HepG2 (cell line): ENCODE data around the gene AGPAT3. TPM values are rescaled to one million over a fixed set of nuclear protein-coding genes. Genes with fewer than 3 reads are reported as not detected.

Experiments used
- CBX2 ChIP-seq, 2 experiments: fragments of 200-600 bp in 1 of 2; sonication (generic); formaldehyde crosslinking in 1 of 2; IDR thresholded peaks; 2 replicates each; pipeline versions ENCODE4 v1.7.0 to v1.8.1; 2018 to 2022; ENCODE audit warnings: low read depth in 2 of 2, low read length in 1 of 2, mild to moderate bottlenecking in 1 of 2, missing genetic modification reagents in 1 of 2
- CREB1 ChIP-seq, 2 experiments: fragments of 450-650 bp in 1 of 2; IDR thresholded peaks; 2 replicates each; pipeline ENCODE4 v1.6.1; 2016 to 2017; ENCODE audit warnings: control low read depth in 1 of 2, mild to moderate bottlenecking in 1 of 2, missing compliant biosample characterization in 1 of 2, missing genetic modification characterization in 1 of 2
- CREBL2 ChIP-seq: sonication (generic); formaldehyde crosslinking; IDR thresholded peaks from 2 replicates; pipeline ENCODE4 v1.8.1; 2023; ENCODE audit warnings: missing genetic modification reagents, mild to moderate bottlenecking, borderline replicate concordance
- EHMT2 ChIP-seq: fragments of 200-600 bp; sonication (generic); IDR thresholded peaks from 2 replicates; pipeline ENCODE4 v1.7.0; 2017; ENCODE audit warnings: antibody characterized with exemption, low read depth, low read length, borderline replicate concordance
- FLYWCH1 ChIP-seq: sonication (generic); formaldehyde crosslinking; IDR thresholded peaks from 2 replicates; pipeline ENCODE4 v1.8.1; 2023; ENCODE audit warnings: mild to moderate bottlenecking, missing genetic modification reagents
- FOXO1 ChIP-seq: sonication (generic); formaldehyde crosslinking; IDR thresholded peaks from 2 replicates; pipeline ENCODE4 v1.4.0; 2020; ENCODE audit warnings: missing genetic modification reagents
- GFI1 ChIP-seq: sonication (generic); formaldehyde crosslinking; IDR thresholded peaks from 2 replicates; pipeline ENCODE4 v1.5.0; 2020; ENCODE audit warnings: missing genetic modification reagents, mild to moderate bottlenecking, borderline replicate concordance
- HES4 ChIP-seq: sonication (generic); formaldehyde crosslinking; IDR thresholded peaks from 2 replicates; pipeline ENCODE4 v1.9.0; 2021; ENCODE audit warnings: mild to moderate bottlenecking, missing genetic modification reagents, borderline replicate concordance
- KDM6A ChIP-seq: IDR thresholded peaks from 2 replicates; pipeline ENCODE4 v1.6.1; 2016; ENCODE audit warnings: low read depth
- MED13 ChIP-seq: sonication (generic); formaldehyde crosslinking; IDR thresholded peaks from 2 replicates; pipeline ENCODE4 v1.5.0; 2020; ENCODE audit warnings: missing genetic modification reagents
- MIER3 ChIP-seq: IDR thresholded peaks from 2 replicates; pipeline ENCODE4 v1.6.1; 2016; ENCODE audit warnings: missing compliant biosample characterization, borderline replicate concordance
- PRMT3 ChIP-seq: sonication (generic); formaldehyde crosslinking; IDR thresholded peaks from 2 replicates; pipeline ENCODE4 v1.8.1; 2022; ENCODE audit warnings: low read depth, mild to moderate bottlenecking, moderate library complexity, missing genetic modification reagents, borderline replicate concordance
- RBFOX2 ChIP-seq: fragments of 200-400 bp; formaldehyde crosslinking; IDR thresholded peaks from 2 replicates; pipeline ENCODE4 v1.6.1; 2017; ENCODE audit warnings: low read depth, mild to moderate bottlenecking, low read length
- SMC3 ChIP-seq: IDR thresholded peaks from 2 replicates; pipeline ENCODE4 v1.6.1; 2011; ENCODE audit warnings: low read length, improper control_type of control experiment
- SPEN ChIP-seq: sonication (generic); formaldehyde crosslinking; IDR thresholded peaks from 2 replicates; pipeline ENCODE4 v1.5.1; 2020; ENCODE audit warnings: low read depth, mild to moderate bottlenecking, missing genetic modification reagents
- TAF15 ChIP-seq: fragments of 200-400 bp; formaldehyde crosslinking; IDR thresholded peaks from one replicate; pipeline ENCODE4 v1.6.1; 2018; ENCODE audit warnings: mild to moderate bottlenecking, low read depth, low read length; ENCODE audit not compliant: poor library complexity, severe bottlenecking
- U2AF1 ChIP-seq: fragments of 200-400 bp; formaldehyde crosslinking; optimal IDR thresholded peaks from 2 replicates; pipeline ENCODE3; 2017; ENCODE audit warnings: mild to moderate bottlenecking, low read depth, low read length
- YY1 ChIP-seq: IDR thresholded peaks from 2 replicates; pipeline ENCODE4 v1.6.1; 2011; ENCODE audit warnings: low read length, low read depth, moderate library complexity, mild to moderate bottlenecking; ENCODE audit not compliant: insufficient read depth, insufficient replicate concordance
- ZFP36L1 ChIP-seq: sonication (generic); formaldehyde crosslinking; IDR thresholded peaks from 2 replicates; pipeline ENCODE4 v1.8.0; 2022; ENCODE audit warnings: mild to moderate bottlenecking, missing genetic modification reagents, moderate library complexity
- ZFP37 ChIP-seq: sonication (generic); formaldehyde crosslinking; IDR thresholded peaks from 2 replicates; pipeline ENCODE4 v1.4.0; 2020; ENCODE audit warnings: missing genetic modification reagents, borderline replicate concordance
- ZNF652 ChIP-seq: IDR thresholded peaks from 2 replicates; pipeline ENCODE4 v1.6.1; 2016; ENCODE audit warnings: low read depth, borderline replicate concordance
- ZNF724P ChIP-seq: sonication (generic); formaldehyde crosslinking; IDR thresholded peaks from 2 replicates; pipeline ENCODE4 v1.8.0; 2022; ENCODE audit warnings: missing genetic modification reagents, borderline replicate concordance
- ZNF841 ChIP-seq: sonication (generic); formaldehyde crosslinking; IDR thresholded peaks from 2 replicates; pipeline ENCODE4 v1.8.1; 2023; ENCODE audit warnings: missing genetic modification reagents, borderline replicate concordance
- ZNF850 ChIP-seq: sonication (generic); formaldehyde crosslinking; conservative IDR thresholded peaks from 2 replicates; pipeline ENCODE4 v1.9.0; 2021; ENCODE audit warnings: mild to moderate bottlenecking, missing genetic modification reagents
- ZSCAN31 ChIP-seq: sonication (generic); formaldehyde crosslinking; IDR thresholded peaks from 2 replicates; pipeline ENCODE4 v1.5.0; 2020; ENCODE audit warnings: low read depth, mild to moderate bottlenecking, missing genetic modification reagents
- polyA plus RNA-seq, 8 experiments: library from polyadenylated mRNA; depleted of rRNA in 3 of 8; stranded (reverse) in 7 of 8; unstranded in 1 of 8; fragments of >200 nt; fragmentation: Illumina TruSeq in 4 of 8; extraction: Trizol in 4 of 8; gene quantifications; 2 replicates each; pipeline versions ENCODE4 v1.2.1 to v1.2.3, GENCODE V29; 2011 to 2016; ENCODE audit warnings: low read depth in 4 of 8, missing spikeins in 1 of 8, mixed read lengths in 1 of 8; ENCODE audit not compliant: insufficient read depth in 1 of 8
- total RNA-seq, 5 experiments: library from RNA; depleted of rRNA; stranded (reverse); fragments of >200 nt; fragmentation: Illumina TruSeq; extraction: Trizol; gene quantifications; 2 replicates each; pipeline ENCODE4 v1.2.3, GENCODE V29; 2016; ENCODE audit warnings: low read depth in 1 of 5
- TF ChIP-seq, protein P1 (sequence below): sonication (generic); formaldehyde crosslinking; IDR thresholded peaks from 2 replicates; pipeline ENCODE4 v1.8.1; 2022; ENCODE audit warnings: mild to moderate bottlenecking, missing genetic modification reagents
- TF ChIP-seq, protein P2 (sequence below): sonication (generic); formaldehyde crosslinking; IDR thresholded peaks from 2 replicates; pipeline ENCODE4 v1.8.0; 2022; ENCODE audit warnings: mild to moderate bottlenecking, missing genetic modification reagents; ENCODE audit not compliant: insufficient replicate concordance

Gene AGPAT3
- total and polyA plus RNA-seq, 2 of the 13 experiments (the other 11 are each of a cell fraction or from before 2014, with no cell fraction given): 32.2 to 54.4 TPM

- TF ChIP-seq ZSCAN31 (CRISPR knock-in tag): 0 out of 2 replicates have a peak, but pooled peaks have one; percentile 43
- no peak for TF ChIP-seq U2AF1
- no peak for TF ChIP-seq HES4 (CRISPR knock-in tag)
- no peak for TF ChIP-seq ZNF652 (CRISPR knock-in tag)
- no peak for TF ChIP-seq ZNF850
- 0 out of 2 replicates have a peak, but pooled peaks have one; percentile 33 for TF ChIP-seq MIER3 (CRISPR knock-in tag)
- no peak for TF ChIP-seq RBFOX2
- TF ChIP-seq FOXO1 (CRISPR knock-in tag): no peak
- no peak for TF ChIP-seq TAF15
- TF ChIP-seq EHMT2: no peak
- peak; percentile 49 for TF ChIP-seq SPEN
- peak; percentile 86; the same call in 1 of the 2 replicates for TF ChIP-seq ZFP37 (CRISPR knock-in tag)
- peak; percentile 63 for TF ChIP-seq YY1
- TF ChIP-seq CBX2 (IDR thresholded peaks at IDR 0.05; ENCODE audit: low read depth, low read length): no peak
- no peak for TF ChIP-seq CBX2 (CRISPR knock-in tag; IDR thresholded peaks at IDR 0.05; ENCODE audit: low read depth)
- 0 out of 2 replicates have a peak, but pooled peaks have one; percentile 43 for TF ChIP-seq GFI1 (CRISPR knock-in tag)
- no peak for TF ChIP-seq CREB1 (IDR thresholded peaks at IDR 0.05)
- TF ChIP-seq CREB1 (CRISPR knock-in tag; IDR thresholded peaks at IDR 0.05): no peak
- TF ChIP-seq, protein P1, sequence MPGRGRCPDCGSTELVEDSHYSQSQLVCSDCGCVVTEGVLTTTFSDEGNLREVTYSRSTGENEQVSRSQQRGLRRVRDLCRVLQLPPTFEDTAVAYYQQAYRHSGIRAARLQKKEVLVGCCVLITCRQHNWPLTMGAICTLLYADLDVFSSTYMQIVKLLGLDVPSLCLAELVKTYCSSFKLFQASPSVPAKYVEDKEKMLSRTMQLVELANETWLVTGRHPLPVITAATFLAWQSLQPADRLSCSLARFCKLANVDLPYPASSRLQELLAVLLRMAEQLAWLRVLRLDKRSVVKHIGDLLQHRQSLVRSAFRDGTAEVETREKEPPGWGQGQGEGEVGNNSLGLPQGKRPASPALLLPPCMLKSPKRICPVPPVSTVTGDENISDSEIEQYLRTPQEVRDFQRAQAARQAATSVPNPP (CRISPR knock-in tag): no peak
- TF ChIP-seq KDM6A (CRISPR knock-in tag): no peak
- TF ChIP-seq SMC3: peak; percentile 52; the same call in 1 of the 2 replicates
- TF ChIP-seq ZNF724P (CRISPR knock-in tag): 0 out of 2 replicates have a peak, but pooled peaks have one; percentile 69
- TF ChIP-seq, protein P2, sequence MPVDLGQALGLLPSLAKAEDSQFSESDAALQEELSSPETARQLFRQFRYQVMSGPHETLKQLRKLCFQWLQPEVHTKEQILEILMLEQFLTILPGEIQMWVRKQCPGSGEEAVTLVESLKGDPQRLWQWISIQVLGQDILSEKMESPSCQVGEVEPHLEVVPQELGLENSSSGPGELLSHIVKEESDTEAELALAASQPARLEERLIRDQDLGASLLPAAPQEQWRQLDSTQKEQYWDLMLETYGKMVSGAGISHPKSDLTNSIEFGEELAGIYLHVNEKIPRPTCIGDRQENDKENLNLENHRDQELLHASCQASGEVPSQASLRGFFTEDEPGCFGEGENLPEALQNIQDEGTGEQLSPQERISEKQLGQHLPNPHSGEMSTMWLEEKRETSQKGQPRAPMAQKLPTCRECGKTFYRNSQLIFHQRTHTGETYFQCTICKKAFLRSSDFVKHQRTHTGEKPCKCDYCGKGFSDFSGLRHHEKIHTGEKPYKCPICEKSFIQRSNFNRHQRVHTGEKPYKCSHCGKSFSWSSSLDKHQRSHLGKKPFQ: peak; percentile 44
- 0 out of 2 replicates have a peak, but pooled peaks have one; percentile 29 for TF ChIP-seq CREBL2 (CRISPR knock-in tag)
- TF ChIP-seq ZFP36L1: no peak
- TF ChIP-seq PRMT3 (CRISPR knock-in tag): no peak
- TF ChIP-seq FLYWCH1: no peak
- TF ChIP-seq ZNF841 (CRISPR knock-in tag): no peak
- 0 out of 2 replicates have a peak, but pooled peaks have one; percentile 37 for TF ChIP-seq MED13
Observed at GRCh38 chr21:43938751-43939442, 73.9 kb downstream of the AGPAT3 start (continued).
